Activated CD4-positive, alpha-beta T cell treated with anti-CD3 and anti-CD28 coated beads, Interleukin-2, Interleukin-4, amounts not matched to agents 100 ng/mL and 50 ng/mL, durations not matched to agents 16 hours and 8 hours (primary cell): ENCODE data around the gene DSC3.

Experiments used
- DNase-seq: peaks from one replicate; pipeline ENCODE4 v3.0.0-alpha.2; 2020; ENCODE audit warnings: low spot score

Gene DSC3

DNA sequence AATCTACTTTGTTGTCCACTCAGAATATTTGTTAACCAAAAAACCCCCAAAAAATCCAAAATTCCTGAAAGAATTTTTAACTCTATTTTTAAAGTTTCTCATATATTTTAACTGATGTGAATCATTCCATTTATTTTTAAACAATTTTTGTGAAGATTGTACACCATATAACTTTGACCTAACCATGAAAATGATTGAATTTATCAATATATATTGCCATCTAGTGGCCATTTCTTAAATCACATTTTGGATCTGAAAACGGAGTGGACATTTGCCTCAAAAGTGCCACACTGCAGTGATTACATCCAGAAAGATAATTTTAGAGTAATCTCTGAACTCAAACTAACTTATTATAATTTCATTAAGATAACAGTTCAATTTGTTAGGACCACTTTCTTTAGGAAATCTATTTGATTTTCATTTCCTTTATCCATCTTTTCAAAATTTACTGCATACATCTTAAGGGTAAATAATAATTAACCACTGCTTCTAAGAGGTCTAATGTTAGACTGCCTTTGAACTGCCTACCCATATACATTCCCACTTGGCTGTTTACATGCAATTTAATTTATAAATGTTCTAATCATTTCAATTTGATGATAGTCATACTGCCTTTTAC, 71.1 kb downstream of the DSC3 start:
- peak; percentile 39 for DNase-seq

DNA sequence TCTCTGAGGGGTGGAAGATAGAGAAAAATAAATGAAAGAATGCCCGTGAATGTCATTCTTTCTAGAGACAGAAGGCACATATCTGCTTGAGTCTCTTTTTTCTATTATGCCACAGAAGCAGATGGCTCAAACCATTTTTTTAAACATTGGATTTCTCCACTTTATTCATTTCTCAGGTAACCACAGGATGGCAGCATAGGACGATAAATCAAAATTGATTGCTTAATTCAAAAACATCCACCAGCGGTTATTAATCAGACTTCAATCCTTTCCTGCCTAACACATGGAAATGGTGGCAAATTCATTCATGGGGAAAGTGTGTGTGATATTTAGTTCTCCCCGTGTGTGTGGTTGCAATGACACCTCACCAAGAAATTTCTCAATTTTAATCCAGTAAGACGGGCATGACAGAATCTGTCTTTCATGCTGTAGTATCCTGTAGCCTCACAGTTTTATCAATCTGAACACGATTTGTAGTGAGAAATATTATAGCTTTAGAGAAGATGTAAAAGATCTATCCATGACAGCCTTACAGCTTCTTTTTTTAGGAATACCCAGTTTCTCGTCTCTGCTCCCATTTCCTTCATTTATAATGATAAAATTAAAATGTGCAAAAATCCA, 72.2 kb downstream of the DSC3 start:
- peak; percentile 1 for DNase-seq

DNA sequence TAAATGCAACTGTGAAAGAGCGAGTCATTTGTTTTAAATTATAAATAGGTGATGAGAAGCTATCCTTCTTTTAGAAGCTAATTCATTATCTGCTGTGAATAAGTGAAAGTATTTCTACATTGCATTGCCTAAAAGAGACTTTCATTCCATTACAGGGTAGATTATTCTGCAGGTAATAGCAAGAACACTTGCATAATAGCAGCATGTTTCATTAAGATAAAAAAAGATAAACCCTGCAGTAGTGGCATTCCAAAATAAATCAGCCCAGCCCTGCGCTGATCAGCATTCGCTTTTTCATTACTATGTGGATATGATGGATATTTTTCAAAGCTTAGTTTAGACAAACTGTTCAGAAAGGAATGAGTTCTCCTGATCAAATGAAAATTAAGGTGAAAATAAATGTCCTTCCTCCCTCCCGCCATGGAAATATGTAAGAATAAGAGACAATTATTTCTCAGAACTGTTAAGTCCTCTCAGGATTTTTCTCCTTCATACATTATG, 72.8 kb downstream of the DSC3 start:
- DNase-seq: no peak

GRCh38 chr18:30967701-30968100, 74.8 kb downstream of the DSC3 start:
- no peak for DNase-seq

GRCh38 chr18:30965237-30965636, 77.3 kb downstream of the DSC3 start:
- no peak for DNase-seq

GRCh38 chr18:30960661-30961060, 81.9 kb downstream of the DSC3 start:
- no peak for DNase-seq

- DNase-seq: no peak
Measured at GRCh38 chr18:30957066-30957465, 85.5 kb downstream of the DSC3 start.

GRCh38 chr18:30954262-30954661, 88.3 kb downstream of the DSC3 start:
- no peak for DNase-seq

GRCh38 chr18:30945761-30946160, 96.8 kb downstream of the DSC3 start:
- DNase-seq: no peak

GRCh38 chr18:30944773-30945417, 97.6 kb downstream of the DSC3 start:
- no peak for DNase-seq

DNA sequence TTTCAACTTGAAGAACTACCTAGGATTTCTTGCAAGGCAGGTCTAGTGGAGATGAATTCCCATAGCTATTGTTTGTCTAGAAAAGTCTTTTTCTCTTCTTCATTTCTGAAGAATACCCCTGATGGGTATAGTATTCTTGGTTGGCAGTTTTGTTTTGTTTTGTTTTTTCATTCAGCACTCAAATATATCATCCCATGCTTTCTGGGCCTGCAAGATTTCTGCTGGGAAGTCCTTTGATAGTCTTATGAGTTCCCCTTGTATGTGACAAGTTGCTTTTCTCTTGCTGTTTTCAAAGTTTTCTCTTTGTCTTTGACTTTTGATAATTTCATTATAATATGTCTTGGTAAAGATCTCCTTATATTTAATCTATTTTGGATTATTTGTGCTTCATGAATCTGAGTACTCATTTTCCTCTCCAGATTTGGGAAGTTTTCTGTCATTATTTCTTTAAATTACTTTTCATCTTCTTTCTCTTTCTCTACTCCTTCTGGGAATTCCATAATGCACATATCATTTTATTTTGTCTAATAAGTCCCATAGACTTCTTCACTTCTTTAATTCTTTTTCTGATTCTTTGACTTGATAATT, 101.5 kb downstream of the DSC3 start:
- no peak for DNase-seq
